Epithelial cell of proximal tubule (primary cell): ENCODE data around the gene FRMD7. TPM values are rescaled to one million over a fixed set of nuclear protein-coding genes. Genes with fewer than 3 reads are reported as not detected.

Source experiments
- DNase-seq: peaks from one replicate; pipeline ENCODE4 v3.0.0-alpha.2; 2011; ENCODE audit warnings: low read depth
- H3K4me3 ChIP-seq: 2 replicates; pipeline ENCODE4 v1.5.1; 2011; ENCODE audit warnings: low read depth, mild to moderate bottlenecking, low read length
- total RNA-seq: library from RNA; depleted of rRNA; stranded (reverse); fragments of >200 nt; gene quantifications from 2 replicates; pipeline ENCODE4 v1.2.3, GENCODE V29; 2015
- TF ChIP-seq, protein P1 (sequence below): conservative IDR thresholded peaks from 2 replicates; pipeline ENCODE4 v1.5.1; 2012; ENCODE audit warnings: low read depth, mild to moderate bottlenecking, low read length

The FRMD7 gene
- total RNA-seq, 1 donor from 2014 or later: not detected

DNA sequence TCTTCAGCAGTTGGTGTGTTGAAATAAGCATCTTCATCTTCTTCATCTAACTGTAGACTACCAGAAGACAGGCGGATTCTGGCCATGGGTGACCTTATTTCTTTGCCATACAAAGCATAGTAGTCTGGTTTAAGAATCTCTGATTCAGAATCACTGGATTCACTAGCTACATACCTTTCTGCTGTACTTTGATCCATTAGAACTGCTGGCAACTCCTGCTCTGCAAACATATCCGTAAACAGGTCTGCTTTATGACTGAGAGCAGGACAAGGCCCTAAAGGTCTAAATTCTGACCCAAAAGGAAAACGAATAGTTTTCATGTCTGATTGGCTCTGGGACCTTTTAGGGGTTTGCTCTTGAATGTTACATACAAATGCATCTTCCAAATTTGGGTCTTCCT lies 49.9 kb downstream of the FRMD7 start:
- no peak for DNase-seq
- TF ChIP-seq, protein P1, sequence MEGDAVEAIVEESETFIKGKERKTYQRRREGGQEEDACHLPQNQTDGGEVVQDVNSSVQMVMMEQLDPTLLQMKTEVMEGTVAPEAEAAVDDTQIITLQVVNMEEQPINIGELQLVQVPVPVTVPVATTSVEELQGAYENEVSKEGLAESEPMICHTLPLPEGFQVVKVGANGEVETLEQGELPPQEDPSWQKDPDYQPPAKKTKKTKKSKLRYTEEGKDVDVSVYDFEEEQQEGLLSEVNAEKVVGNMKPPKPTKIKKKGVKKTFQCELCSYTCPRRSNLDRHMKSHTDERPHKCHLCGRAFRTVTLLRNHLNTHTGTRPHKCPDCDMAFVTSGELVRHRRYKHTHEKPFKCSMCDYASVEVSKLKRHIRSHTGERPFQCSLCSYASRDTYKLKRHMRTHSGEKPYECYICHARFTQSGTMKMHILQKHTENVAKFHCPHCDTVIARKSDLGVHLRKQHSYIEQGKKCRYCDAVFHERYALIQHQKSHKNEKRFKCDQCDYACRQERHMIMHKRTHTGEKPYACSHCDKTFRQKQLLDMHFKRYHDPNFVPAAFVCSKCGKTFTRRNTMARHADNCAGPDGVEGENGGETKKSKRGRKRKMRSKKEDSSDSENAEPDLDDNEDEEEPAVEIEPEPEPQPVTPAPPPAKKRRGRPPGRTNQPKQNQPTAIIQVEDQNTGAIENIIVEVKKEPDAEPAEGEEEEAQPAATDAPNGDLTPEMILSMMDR: no peak

DNA sequence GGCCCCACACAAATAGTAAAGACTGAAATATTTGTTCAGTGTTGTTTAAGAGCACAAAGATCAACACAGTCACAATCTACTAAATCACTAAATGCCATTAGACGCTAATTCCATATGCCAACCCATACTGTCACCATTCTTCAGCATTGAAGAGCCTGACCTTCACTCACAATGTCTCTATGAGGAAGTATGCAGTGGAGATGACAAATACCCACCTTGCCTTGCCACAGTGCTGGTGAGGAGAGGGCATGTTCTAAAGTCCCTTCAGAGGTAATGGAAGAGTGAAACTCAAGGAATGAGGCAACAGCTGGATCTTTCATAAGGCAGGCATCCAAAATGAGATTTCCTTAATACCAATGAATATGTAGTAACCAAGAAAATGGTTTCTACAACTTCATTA lies 50.4 kb downstream of the FRMD7 start:
- no peak overlapping the region for H3K4me3 ChIP-seq
- TF ChIP-seq, protein P1: no peak
- DNase-seq: no peak

More for the DNA sequence above, 49.9 kb downstream of the FRMD7 start:
- no peak overlapping the region for H3K4me3 ChIP-seq

DNA sequence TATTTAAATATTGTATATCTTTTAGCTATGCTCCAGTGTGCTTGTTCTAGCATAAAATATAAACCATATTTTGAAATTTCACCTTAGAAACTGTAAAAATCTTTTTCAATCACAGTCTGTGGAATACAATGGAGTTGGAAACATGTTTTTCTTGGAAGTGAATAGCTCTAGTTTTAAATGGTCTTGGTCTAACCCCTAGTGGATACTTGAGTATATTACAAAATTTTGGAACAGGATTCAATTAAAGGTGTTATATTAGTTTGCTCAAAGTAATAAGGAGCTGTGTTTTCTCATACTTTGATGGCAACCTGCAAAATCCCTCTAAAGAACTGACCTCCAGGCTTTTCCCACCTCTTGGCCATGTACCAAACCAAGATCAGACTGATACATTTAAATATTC lies 56.6 kb downstream of the FRMD7 start:
- no peak for DNase-seq
- no peak overlapping the region for H3K4me3 ChIP-seq
- TF ChIP-seq, protein P1: peak; percentile 33

DNA sequence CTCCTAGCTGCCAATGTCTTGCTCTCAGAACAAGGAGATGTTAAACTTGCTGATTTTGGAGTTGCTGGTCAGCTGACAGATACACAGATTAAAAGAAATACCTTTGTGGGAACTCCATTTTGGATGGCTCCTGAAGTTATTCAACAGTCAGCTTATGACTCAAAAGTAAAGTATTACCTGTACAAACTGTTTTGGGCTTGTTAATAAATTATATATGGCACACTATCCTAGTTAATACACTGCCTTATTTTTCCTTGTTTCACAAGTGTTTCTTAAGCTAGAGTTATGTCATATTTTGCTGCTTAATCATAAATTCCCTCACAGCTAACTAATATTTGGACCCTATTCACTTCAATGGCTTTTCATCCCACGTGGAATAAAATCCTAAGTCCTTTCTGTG lies 59.4 kb downstream of the FRMD7 start:
- TF ChIP-seq, protein P1: no peak
- no peak overlapping the region for H3K4me3 ChIP-seq
- no peak for DNase-seq

DNA sequence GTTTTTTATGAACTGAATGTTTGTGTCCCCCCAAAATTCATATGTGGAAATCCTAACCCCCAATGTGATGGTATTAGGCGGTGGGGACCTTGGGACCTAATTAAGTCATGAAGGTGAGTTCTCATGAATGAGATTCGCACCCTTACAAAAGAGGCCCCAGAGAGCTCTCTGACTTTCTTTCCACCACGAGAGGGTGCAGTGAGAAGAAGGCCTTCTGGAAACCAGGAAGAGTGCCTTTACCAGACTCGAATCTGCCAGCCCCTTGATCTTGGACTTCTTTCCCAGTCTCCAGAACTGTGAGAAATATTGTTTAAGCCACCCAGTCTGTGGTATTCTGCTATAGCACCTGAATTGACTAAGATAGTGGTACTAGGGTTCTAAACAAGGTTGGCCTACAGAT lies 64.0 kb downstream of the FRMD7 start:
- DNase-seq: no peak
- no peak overlapping the region for H3K4me3 ChIP-seq
- TF ChIP-seq, protein P1: no peak

DNA sequence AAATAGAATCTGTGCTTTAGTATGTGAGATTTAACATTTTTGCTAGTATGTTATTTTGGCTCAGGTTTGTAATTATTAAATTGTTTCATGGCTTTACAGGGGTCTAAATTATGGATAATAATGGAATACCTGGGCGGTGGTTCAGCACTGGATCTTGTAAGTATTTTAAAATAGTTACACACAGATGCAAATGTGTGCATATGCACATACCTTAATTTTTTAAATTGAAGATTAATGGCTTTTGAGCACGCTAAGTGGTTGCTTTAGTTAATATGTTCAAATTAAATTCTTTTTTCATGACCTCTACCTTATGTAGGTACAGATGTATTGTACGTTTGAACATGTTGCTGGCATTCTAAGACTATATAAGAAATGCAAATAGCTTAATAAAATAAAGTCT lies 64.5 kb downstream of the FRMD7 start:
- TF ChIP-seq, protein P1: no peak
- DNase-seq: no peak
- no peak overlapping the region for H3K4me3 ChIP-seq

DNA sequence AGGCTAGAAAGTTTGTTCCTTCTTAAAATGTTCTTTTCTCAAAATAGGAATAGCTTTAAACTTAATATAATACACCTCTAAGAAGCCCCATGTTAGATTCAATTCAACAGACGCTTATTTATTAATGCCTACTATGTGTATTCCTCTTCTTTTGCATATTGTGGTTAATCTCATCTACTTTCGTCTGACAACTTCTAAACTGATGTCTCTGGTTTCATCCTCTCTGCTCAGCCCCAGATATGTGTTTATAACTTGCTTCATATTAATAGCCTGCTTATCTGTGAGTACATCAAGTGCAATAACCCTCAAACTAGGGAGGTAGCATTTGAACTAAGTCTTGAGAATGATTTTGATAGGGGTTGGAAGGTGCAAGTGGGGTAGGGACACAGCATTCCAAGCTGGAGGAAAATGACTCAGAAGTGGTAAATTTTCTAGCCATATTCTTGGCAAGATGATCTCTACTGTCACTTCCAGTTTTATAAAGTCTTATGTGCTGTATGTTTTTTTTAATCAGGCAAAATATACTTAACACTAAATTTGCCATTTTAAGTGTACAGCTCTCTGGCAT lies 67.8 kb downstream of the FRMD7 start:
- H3K4me3 ChIP-seq: no peak overlapping the region
- TF ChIP-seq, protein P1: no peak
- no peak for DNase-seq
